Tibial nerve (tissue), 4 donors: ENCODE data around the gene DCUN1D5. TPM values are rescaled to one million over a fixed set of nuclear protein-coding genes. Genes with fewer than 3 reads are reported as not detected.

Experiments used
- DNase-seq, 2 donors: peaks; one replicate each; pipeline ENCODE4 v3.0.0-alpha.2; 2019; ENCODE audit warnings: low spot score in 2 of 2
- H3K27ac ChIP-seq, 4 donors: fragments of 200-600 bp; sonication (generic) in 3 of 4; one replicate each; pipeline ENCODE4 v1.5.1; 2017 to 2019; ENCODE audit warnings: mild to moderate bottlenecking in 1 of 4
- H3K27me3 ChIP-seq, 2 donors: fragments of 200-600 bp; sonication (generic) in 1 of 2; one replicate each; pipeline versions ENCODE4 v1.5.1 to v1.6.0; 2017 to 2019
- H3K36me3 ChIP-seq, 3 donors: fragments of 200-600 bp; sonication (generic); one replicate each; pipeline ENCODE4 v1.5.1; 2018 to 2019
- H3K4me1 ChIP-seq, 4 donors: fragments of 200-600 bp; sonication (generic) in 3 of 4; one replicate each; pipeline ENCODE4 v1.5.1; 2017 to 2019
- H3K4me3 ChIP-seq, 4 donors: fragments of 200-600 bp; sonication (generic) in 3 of 4; one replicate each; pipeline ENCODE4 v1.5.1; 2017 to 2019; ENCODE audit warnings: mild to moderate bottlenecking in 1 of 4, moderate library complexity in 1 of 4
- H3K9me3 ChIP-seq, 4 donors: fragments of 200-600 bp; sonication (generic) in 3 of 4; one replicate each; pipeline ENCODE4 v1.5.1; 2017 to 2019
- CTCF ChIP-seq, 5 experiments: fragments of 200-600 bp in 3 of 5; fragments of 450-650 bp in 2 of 5; sonication (generic) in 3 of 5; IDR thresholded peaks; one replicate each; pipeline ENCODE4 v1.5.1; 2016 to 2019; ENCODE audit warnings: antibody characterized with exemption in 5 of 5, mild to moderate bottlenecking in 3 of 5, moderate library complexity in 2 of 5
- EP300 ChIP-seq, 2 donors: sonication (generic); formaldehyde crosslinking; IDR thresholded peaks; one replicate each; pipeline ENCODE4 v1.6.1; 2017; ENCODE audit warnings: antibody characterized with exemption in 2 of 2, mild to moderate bottlenecking in 1 of 2
- POLR2A ChIP-seq, 2 donors: fragments of 450-650 bp; IDR thresholded peaks; one replicate each; pipeline ENCODE4 v1.6.1; 2017; ENCODE audit warnings: antibody characterized with exemption in 2 of 2, mild to moderate bottlenecking in 2 of 2, moderate library complexity in 2 of 2
- WGBS, 2 donors: methylation state at CpG; one replicate each; pipeline ENCODE4 v1.1.5; 2018; 5-methylcytosine and 5-hydroxymethylcytosine counted together
- total RNA-seq, 4 donors: library from RNA; depleted of rRNA; stranded (reverse); fragments of >200 nt; gene quantifications; one replicate each; pipeline ENCODE4 v1.1.0, GENCODE V29; 2016

Gene DCUN1D5
- total RNA-seq, 4 donors from 2014 or later = 68.2 to 102 (median 82.9) TPM

GRCh38 chr11:103024086-103024485 is 67.9 kb downstream of the DCUN1D5 start:
- 80 to 86% methylated on average over 3 of the region's 3 CpGs for WGBS, 2 donors

GRCh38 chr11:103016031-103016430 is 75.9 kb downstream of the DCUN1D5 start:
- TF ChIP-seq CTCF (IDR thresholded peaks at IDR 0.05) = no peak
- TF ChIP-seq POLR2A (IDR thresholded peaks at IDR 0.05) = no peak
- no peak for TF ChIP-seq EP300 (IDR thresholded peaks at IDR 0.05)
- WGBS, 2 donors = 56 to 69% methylated on average over 1 of the region's 1 CpG

More at GRCh38 chr11:103024086-103024485, 67.9 kb downstream of the DCUN1D5 start:
- Histone ChIP-seq H3K4me1 (no peaks in the 10 kb centered on the region), H3K9me3 (peaks cover 0 to 6% (median 3%) of the 10 kb centered on the region in 4 donors), H3K27ac (no peak overlapping the region), H3K36me3 (no peaks in the 10 kb centered on the region), H3K27me3 (no peaks in the 10 kb centered on the region), H3K4me3 (no peak overlapping the region)
- TF ChIP-seq EP300 (IDR thresholded peaks at IDR 0.05) = no peak
- no peak for TF ChIP-seq POLR2A (IDR thresholded peaks at IDR 0.05)
- TF ChIP-seq CTCF (IDR thresholded peaks at IDR 0.05) = no peak
- DNase-seq = no peak

GRCh38 chr11:103013421-103013820 is 78.5 kb downstream of the DCUN1D5 start:
- no peaks in the 10 kb centered on the region for H3K27me3 ChIP-seq
- no peaks in the 10 kb centered on the region for H3K36me3 ChIP-seq
- no peaks in the 10 kb centered on the region for H3K4me1 ChIP-seq
- H3K27ac ChIP-seq = no peak overlapping the region
- WGBS, 2 donors = 57 to 64% methylated on average over 1 of the region's 1 CpG
- TF ChIP-seq CTCF (IDR thresholded peaks at IDR 0.05) = no peak
- no peak for TF ChIP-seq POLR2A (IDR thresholded peaks at IDR 0.05)
- no peak for TF ChIP-seq EP300 (IDR thresholded peaks at IDR 0.05)
- peaks cover 0 to 22% (median 0%) of the 10 kb centered on the region in 4 donors for H3K9me3 ChIP-seq
- no peak for DNase-seq
- no peak overlapping the region for H3K4me3 ChIP-seq

More at GRCh38 chr11:103016031-103016430, 75.9 kb downstream of the DCUN1D5 start:
- H3K36me3 ChIP-seq = no peaks in the 10 kb centered on the region
- H3K9me3 ChIP-seq = peaks cover 0 to 2% (median under 1%) of the 10 kb centered on the region in 4 donors
- no peaks in the 10 kb centered on the region for H3K4me1 ChIP-seq
- no peaks in the 10 kb centered on the region for H3K27me3 ChIP-seq
- no peak overlapping the region for H3K4me3 ChIP-seq
- H3K27ac ChIP-seq = no peak overlapping the region
- DNase-seq = no peak

Other genes with a start within 250 kb of the DCUN1D5 start
- 100 to 1,000 TPM in 2 of 4 donors, 10 to 100 TPM in 1, 1 to 10 TPM in 1; 6.1 to 545 (median 85.1) TPM for gene MMP3, start 248.6 kb downstream of the DCUN1D5 start, total RNA-seq
- not detected for gene MMP12, start 217.2 kb downstream of the DCUN1D5 start, total RNA-seq
- not detected for gene MMP13, start 136.4 kb downstream of the DCUN1D5 start, total RNA-seq
- gene DYNC2H1, start 17.3 kb upstream of the DCUN1D5 start, total RNA-seq = 10 to 100 TPM; 37.8 to 43.1 (median 38.8) TPM